ENCODE data around the gene AKAP12. TPM values are rescaled to one million over a fixed set of nuclear protein-coding genes. Genes with fewer than 3 reads are reported as not detected.

Gene AKAP12
- total RNA-seq, 1 donor from 2014 or later, result 154 TPM

DNA sequence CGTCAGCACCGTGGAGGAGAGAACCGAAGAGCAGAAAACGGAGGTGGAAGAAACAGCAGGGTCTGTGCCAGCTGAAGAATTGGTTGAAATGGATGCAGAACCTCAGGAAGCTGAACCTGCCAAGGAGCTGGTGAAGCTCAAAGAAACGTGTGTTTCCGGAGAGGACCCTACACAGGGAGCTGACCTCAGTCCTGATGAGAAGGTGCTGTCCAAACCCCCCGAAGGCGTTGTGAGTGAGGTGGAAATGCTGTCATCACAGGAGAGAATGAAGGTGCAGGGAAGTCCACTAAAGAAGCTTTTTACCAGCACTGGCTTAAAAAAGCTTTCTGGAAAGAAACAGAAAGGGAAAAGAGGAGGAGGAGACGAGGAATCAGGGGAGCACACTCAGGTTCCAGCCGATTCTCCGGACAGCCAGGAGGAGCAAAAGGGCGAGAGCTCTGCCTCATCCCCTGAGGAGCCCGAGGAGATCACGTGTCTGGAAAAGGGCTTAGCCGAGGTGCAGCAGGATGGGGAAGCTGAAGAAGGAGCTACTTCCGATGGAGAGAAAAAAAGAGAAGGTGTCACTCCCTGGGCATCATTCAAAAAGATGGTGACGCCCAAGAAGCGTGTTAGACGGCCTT is 110.0 kb downstream of the AKAP12 start:
- Mint-ChIP-seq H3K4me3 (ENCODE audit: unreplicated experiment) (no peak overlapping the region), H3K4me1 (ENCODE audit: unreplicated experiment) (peaks cover 10% of the 10 kb centered on the region), H3K9me3 (ENCODE audit: unreplicated experiment) (no peaks in the 10 kb centered on the region), H3K27ac (ENCODE audit: unreplicated experiment) (no peak overlapping the region), H3K27me3 (ENCODE audit: unreplicated experiment) (no peaks in the 10 kb centered on the region), H3K36me3 (ENCODE audit: unreplicated experiment) (no peaks in the 10 kb centered on the region)
- TF ChIP-seq, protein P1, sequence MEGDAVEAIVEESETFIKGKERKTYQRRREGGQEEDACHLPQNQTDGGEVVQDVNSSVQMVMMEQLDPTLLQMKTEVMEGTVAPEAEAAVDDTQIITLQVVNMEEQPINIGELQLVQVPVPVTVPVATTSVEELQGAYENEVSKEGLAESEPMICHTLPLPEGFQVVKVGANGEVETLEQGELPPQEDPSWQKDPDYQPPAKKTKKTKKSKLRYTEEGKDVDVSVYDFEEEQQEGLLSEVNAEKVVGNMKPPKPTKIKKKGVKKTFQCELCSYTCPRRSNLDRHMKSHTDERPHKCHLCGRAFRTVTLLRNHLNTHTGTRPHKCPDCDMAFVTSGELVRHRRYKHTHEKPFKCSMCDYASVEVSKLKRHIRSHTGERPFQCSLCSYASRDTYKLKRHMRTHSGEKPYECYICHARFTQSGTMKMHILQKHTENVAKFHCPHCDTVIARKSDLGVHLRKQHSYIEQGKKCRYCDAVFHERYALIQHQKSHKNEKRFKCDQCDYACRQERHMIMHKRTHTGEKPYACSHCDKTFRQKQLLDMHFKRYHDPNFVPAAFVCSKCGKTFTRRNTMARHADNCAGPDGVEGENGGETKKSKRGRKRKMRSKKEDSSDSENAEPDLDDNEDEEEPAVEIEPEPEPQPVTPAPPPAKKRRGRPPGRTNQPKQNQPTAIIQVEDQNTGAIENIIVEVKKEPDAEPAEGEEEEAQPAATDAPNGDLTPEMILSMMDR (IDR thresholded peaks at IDR 0.05), result no peak
- no peak for DNase-seq (ENCODE audit: extremely low spot score, unreplicated experiment)

DNA sequence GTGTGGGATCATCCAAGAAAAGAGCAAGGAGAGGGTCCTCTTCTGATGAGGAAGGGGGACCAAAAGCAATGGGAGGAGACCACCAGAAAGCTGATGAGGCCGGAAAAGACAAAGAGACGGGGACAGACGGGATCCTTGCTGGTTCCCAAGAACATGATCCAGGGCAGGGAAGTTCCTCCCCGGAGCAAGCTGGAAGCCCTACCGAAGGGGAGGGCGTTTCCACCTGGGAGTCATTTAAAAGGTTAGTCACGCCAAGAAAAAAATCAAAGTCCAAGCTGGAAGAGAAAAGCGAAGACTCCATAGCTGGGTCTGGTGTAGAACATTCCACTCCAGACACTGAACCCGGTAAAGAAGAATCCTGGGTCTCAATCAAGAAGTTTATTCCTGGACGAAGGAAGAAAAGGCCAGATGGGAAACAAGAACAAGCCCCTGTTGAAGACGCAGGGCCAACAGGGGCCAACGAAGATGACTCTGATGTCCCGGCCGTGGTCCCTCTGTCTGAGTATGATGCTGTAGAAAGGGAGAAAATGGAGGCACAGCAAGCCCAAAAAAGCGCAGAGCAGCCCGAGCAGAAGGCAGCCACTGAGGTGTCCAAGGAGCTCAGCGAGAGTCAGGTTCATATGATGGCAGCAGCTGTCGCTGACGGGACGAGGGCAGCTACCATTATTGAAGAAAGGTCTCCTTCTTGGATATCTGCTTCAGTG is 110.8 kb downstream of the AKAP12 start:
- H3K27me3 Mint-ChIP-seq (ENCODE audit: unreplicated experiment), result no peaks in the 10 kb centered on the region
- H3K9me3 Mint-ChIP-seq (ENCODE audit: unreplicated experiment), result no peaks in the 10 kb centered on the region

DNA sequence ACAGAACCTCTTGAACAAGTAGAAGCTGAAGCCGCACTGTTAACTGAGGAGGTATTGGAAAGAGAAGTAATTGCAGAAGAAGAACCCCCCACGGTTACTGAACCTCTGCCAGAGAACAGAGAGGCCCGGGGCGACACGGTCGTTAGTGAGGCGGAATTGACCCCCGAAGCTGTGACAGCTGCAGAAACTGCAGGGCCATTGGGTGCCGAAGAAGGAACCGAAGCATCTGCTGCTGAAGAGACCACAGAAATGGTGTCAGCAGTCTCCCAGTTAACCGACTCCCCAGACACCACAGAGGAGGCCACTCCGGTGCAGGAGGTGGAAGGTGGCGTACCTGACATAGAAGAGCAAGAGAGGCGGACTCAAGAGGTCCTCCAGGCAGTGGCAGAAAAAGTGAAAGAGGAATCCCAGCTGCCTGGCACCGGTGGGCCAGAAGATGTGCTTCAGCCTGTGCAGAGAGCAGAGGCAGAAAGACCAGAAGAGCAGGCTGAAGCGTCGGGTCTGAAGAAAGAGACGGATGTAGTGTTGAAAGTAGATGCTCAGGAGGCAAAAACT is 111.5 kb downstream of the AKAP12 start:
- Mint-ChIP-seq H3K4me1 (ENCODE audit: unreplicated experiment) (peaks cover 5% of the 10 kb centered on the region), H3K27ac (ENCODE audit: unreplicated experiment) (no peak overlapping the region), H3K9me3 (ENCODE audit: unreplicated experiment) (no peaks in the 10 kb centered on the region), H3K27me3 (ENCODE audit: unreplicated experiment) (no peaks in the 10 kb centered on the region), H3K4me3 (ENCODE audit: unreplicated experiment) (no peak overlapping the region), H3K36me3 (ENCODE audit: unreplicated experiment) (peaks cover 8% of the 10 kb centered on the region)
- TF ChIP-seq, protein P1 (IDR thresholded peaks at IDR 0.05), result no peak
- no peak for DNase-seq (ENCODE audit: extremely low spot score, unreplicated experiment)

More for the DNA sequence above, 110.8 kb downstream of the AKAP12 start:
- no peak for DNase-seq (ENCODE audit: extremely low spot score, unreplicated experiment)
- TF ChIP-seq, protein P1 (IDR thresholded peaks at IDR 0.05), result no peak
- peaks cover 10% of the 10 kb centered on the region for H3K4me1 Mint-ChIP-seq (ENCODE audit: unreplicated experiment)
- H3K4me3 Mint-ChIP-seq (ENCODE audit: unreplicated experiment), result no peak overlapping the region
- no peak overlapping the region for H3K27ac Mint-ChIP-seq (ENCODE audit: unreplicated experiment)
- H3K36me3 Mint-ChIP-seq (ENCODE audit: unreplicated experiment), result peaks cover 2% of the 10 kb centered on the region

DNA sequence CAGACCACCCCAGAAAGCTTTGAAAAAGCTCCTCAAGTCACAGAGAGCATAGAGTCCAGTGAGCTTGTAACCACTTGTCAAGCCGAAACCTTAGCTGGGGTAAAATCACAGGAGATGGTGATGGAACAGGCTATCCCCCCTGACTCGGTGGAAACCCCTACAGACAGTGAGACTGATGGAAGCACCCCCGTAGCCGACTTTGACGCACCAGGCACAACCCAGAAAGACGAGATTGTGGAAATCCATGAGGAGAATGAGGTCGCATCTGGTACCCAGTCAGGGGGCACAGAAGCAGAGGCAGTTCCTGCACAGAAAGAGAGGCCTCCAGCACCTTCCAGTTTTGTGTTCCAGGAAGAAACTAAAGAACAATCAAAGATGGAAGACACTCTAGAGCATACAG is 112.0 kb downstream of the AKAP12 start:
- Mint-ChIP-seq H3K4me3 (ENCODE audit: unreplicated experiment) (no peak overlapping the region), H3K9me3 (ENCODE audit: unreplicated experiment) (no peaks in the 10 kb centered on the region), H3K4me1 (ENCODE audit: unreplicated experiment) (peaks cover 2% of the 10 kb centered on the region), H3K27me3 (ENCODE audit: unreplicated experiment) (no peaks in the 10 kb centered on the region), H3K27ac (ENCODE audit: unreplicated experiment) (no peak overlapping the region), H3K36me3 (ENCODE audit: unreplicated experiment) (peaks cover 8% of the 10 kb centered on the region)
- TF ChIP-seq, protein P1 (IDR thresholded peaks at IDR 0.05), result no peak
- no peak for DNase-seq (ENCODE audit: extremely low spot score, unreplicated experiment)

All from osteocyte (in vitro differentiated cells).